Right atrium auricular region (tissue), 2 donors: Measurements from ENCODE around the gene WDR26. TPM values are rescaled to one million over a fixed set of nuclear protein-coding genes. Genes with fewer than 3 reads are reported as not detected.

Experiments used
- DNase-seq: peaks from one replicate; pipeline ENCODE4 v3.0.0-alpha.2; 2019; ENCODE audit warnings: low spot score
- H3K27ac ChIP-seq, 2 donors: fragments of 200-600 bp; sonication (generic); 1 replicate in 1 of 2; 2 replicates in 1 of 2; pipeline ENCODE4 v1.5.1; 2016 to 2019
- H3K27me3 ChIP-seq, 2 donors: fragments of 200-600 bp; sonication (generic); one replicate each; pipeline versions ENCODE4 v1.5.1 to v1.6.0; 2017 to 2019
- H3K36me3 ChIP-seq: fragments of 200-600 bp; sonication (generic); one replicate; pipeline ENCODE4 v1.5.1; 2016
- H3K4me1 ChIP-seq, 2 donors: fragments of 200-600 bp; sonication (generic); one replicate each; pipeline versions ENCODE4 v1.5.1 to v1.6.0; 2017 to 2019
- H3K4me3 ChIP-seq, 2 donors: fragments of 200-600 bp; sonication (generic); 1 replicate in 1 of 2; 2 replicates in 1 of 2; pipeline ENCODE4 v1.5.1; 2017 to 2019; ENCODE audit warnings: mild to moderate bottlenecking in 1 of 2, moderate library complexity in 1 of 2
- H3K9me3 ChIP-seq, 2 donors: fragments of 200-600 bp; sonication (generic); one replicate each; pipeline ENCODE4 v1.5.1; 2019
- CTCF ChIP-seq, 2 donors: fragments of 200-600 bp; sonication (generic); IDR thresholded peaks; one replicate each; pipeline ENCODE4 v1.5.1; 2019; ENCODE audit warnings: antibody characterized with exemption in 2 of 2
- total RNA-seq, 2 donors: library from RNA; depleted of rRNA; stranded (reverse); fragments of >200 nt; gene quantifications; one replicate each; pipeline ENCODE4 v1.1.0, GENCODE V29; 2016

The WDR26 gene
- total RNA-seq, 2 donors from 2014 or later, result 44.6 to 54.5 TPM

GRCh38 chr1:224404916-224405603 lies 29.5 kb downstream of the WDR26 start:
- Histone ChIP-seq H3K4me3 (no peak overlapping the region), H3K9me3 (no peaks in the 10 kb centered on the region), H3K27ac (no peak overlapping the region), H3K4me1 (no peaks in the 10 kb centered on the region), H3K27me3 (no peaks in the 10 kb centered on the region), H3K36me3 (peaks cover 81% of the 10 kb centered on the region)
- TF ChIP-seq CTCF (IDR thresholded peaks at IDR 0.05), result no peak
- no peak for DNase-seq

- Histone ChIP-seq H3K9me3 (no peaks in the 10 kb centered on the region), H3K36me3 (peaks cover 79% of the 10 kb centered on the region), H3K4me3 (no peak overlapping the region), H3K27me3 (no peaks in the 10 kb centered on the region), H3K27ac (no peak overlapping the region), H3K4me1 (no peaks in the 10 kb centered on the region)
- TF ChIP-seq CTCF (IDR thresholded peaks at IDR 0.05), result no peak
- no peak for DNase-seq
These were observed 32.0 kb downstream of the WDR26 start for GRCh38 chr1:224402472-224403036.

- TF ChIP-seq CTCF (IDR thresholded peaks at IDR 0.05), result no peak
- Histone ChIP-seq H3K27ac (no peak overlapping the region), H3K9me3 (no peaks in the 10 kb centered on the region), H3K4me3 (no peak overlapping the region), H3K27me3 (no peaks in the 10 kb centered on the region), H3K4me1 (no peaks in the 10 kb centered on the region), H3K36me3 (peaks cover 86% of the 10 kb centered on the region)
- DNase-seq, result no peak
These were observed 34.7 kb downstream of the WDR26 start for GRCh38 chr1:224399887-224400286.

GRCh38 chr1:224393294-224393693 lies 41.3 kb downstream of the WDR26 start:
- H3K4me3 ChIP-seq, result no peak overlapping the region
- H3K27ac ChIP-seq, result no peak overlapping the region
- no peaks in the 10 kb centered on the region for H3K4me1 ChIP-seq
- no peak for TF ChIP-seq CTCF (IDR thresholded peaks at IDR 0.05)
- no peaks in the 10 kb centered on the region for H3K27me3 ChIP-seq
- no peaks in the 10 kb centered on the region for H3K9me3 ChIP-seq
- no peak for DNase-seq
- H3K36me3 ChIP-seq, result peaks cover 94% of the 10 kb centered on the region

GRCh38 chr1:224392411-224393249 lies 42.0 kb downstream of the WDR26 start:
- H3K36me3 ChIP-seq, result peaks cover 93% of the 10 kb centered on the region
- TF ChIP-seq CTCF (IDR thresholded peaks at IDR 0.05), result no peak
- DNase-seq, result no peak
- no peaks in the 10 kb centered on the region for H3K9me3 ChIP-seq
- H3K4me1 ChIP-seq, result no peaks in the 10 kb centered on the region
- no peak overlapping the region for H3K27ac ChIP-seq
- H3K4me3 ChIP-seq, result no peak overlapping the region
- H3K27me3 ChIP-seq, result no peaks in the 10 kb centered on the region
